Kidney (tissue), 14 donors: ENCODE measurements around the gene SPATS2L. TPM values are rescaled to one million over a fixed set of nuclear protein-coding genes. Genes with fewer than 3 reads are reported as not detected.

Experiments used
- DNase-seq, 5 donors: peaks; one replicate each; pipeline ENCODE4 v3.0.0-alpha.2; 2013 to 2020
- FAIRE-seq: peaks from 2 replicates; lab custom pipeline; 2012; peaks lifted over from hg19 to GRCh38; lab: Jason Lieb, UNC
- H3K27ac ChIP-seq, 2 donors: one replicate each; pipeline ENCODE4 v1.7.0; 2013; ENCODE audit warnings: low read depth in 2 of 2, low read length in 2 of 2, inconsistent platforms in 1 of 2
- H3K27me3 ChIP-seq: one replicate; pipeline ENCODE4 v1.7.1; 2013; ENCODE audit warnings: low read length, inconsistent platforms; ENCODE audit not compliant: control insufficient read depth, insufficient read depth
- H3K36me3 ChIP-seq, 3 donors: one replicate each; pipeline versions ENCODE4 v1.7.0 to v1.7.1; 2013; ENCODE audit warnings: low read length in 3 of 3, control low read depth in 1 of 3, inconsistent platforms in 1 of 3; ENCODE audit not compliant: insufficient read depth in 3 of 3, control insufficient read depth in 2 of 3
- H3K4me1 ChIP-seq, 3 donors: one replicate each; pipeline versions ENCODE4 v1.7.0 to v1.7.1; 2013; ENCODE audit warnings: low read length in 3 of 3, inconsistent platforms in 1 of 3, low read depth in 1 of 3; ENCODE audit not compliant: control insufficient read depth in 2 of 3, insufficient read depth in 2 of 3
- H3K4me3 ChIP-seq, 3 donors: one replicate each; pipeline versions ENCODE4 v1.7.0 to v1.8.1; 2013; ENCODE audit warnings: low read length in 3 of 3, control low read depth in 1 of 3, inconsistent platforms in 1 of 3
- H3K9ac ChIP-seq, 3 donors: one replicate each; pipeline versions ENCODE4 v1.7.0 to v1.7.1; 2013; ENCODE audit warnings: low read length in 3 of 3, control low read depth in 1 of 3, inconsistent platforms in 1 of 3
- H3K9me3 ChIP-seq, 3 donors: one replicate each; pipeline versions ENCODE4 v1.7.0 to v1.7.1; 2013; ENCODE audit warnings: low read length in 3 of 3, control low read depth in 1 of 3, inconsistent platforms in 1 of 3; ENCODE audit not compliant: control insufficient read depth in 2 of 3, insufficient read depth in 1 of 3
- CTCF ChIP-seq: IDR thresholded peaks from 3 replicates; pipeline ENCODE4 v1.5.1; 2012; ENCODE audit warnings: mild to moderate bottlenecking, moderate library complexity, borderline replicate concordance; ENCODE audit not compliant: insufficient read depth; ENCODE audit errors: extremely low read depth
- intact Hi-C: fragments of 100-400 bp; cut with DNase I; formaldehyde crosslinking; loops from one replicate; pipeline ENCODE4 v1.11.1; 2022
- polyA plus RNA-seq: library from polyadenylated mRNA; stranded (reverse); fragments of 350-450 nt; fragmentation: Illumina TruSeq; extraction: RNeasy Lipid Tissue Mini Kit (QIAGEN cat#74804); gene quantifications from one replicate; pipeline ENCODE4 v1.2.3, GENCODE V29; 2014; ENCODE audit warnings: low read depth, low replicate concordance; ENCODE audit not compliant: insufficient read depth
- total RNA-seq: library from RNA; stranded (reverse); fragmentation: NEBNext Ultra II Directional; extraction: Animal tissue kit (Norgen Biotek cat#: 25700); gene quantifications from one replicate; pipeline ENCODE4 v1.2.1, GENCODE V29; 2021
- donor health status: control.
- donor health status: control.
- donor health status: control.
- donor health status: control.
- donor health status: control.
- donor health status: DM: yes; HTN: yes; CAD: no.
- donor health status: Normal renal cell carcinoma (clear cell type).

SPATS2L gene
- total and polyA plus RNA-seq, 2 donors from 2014 or later: 86.1 to 166 TPM

- FAIRE-seq: no peak
Observed at GRCh38 chr2:200431996-200432705, 125.7 kb downstream of the SPATS2L start.

GRCh38 chr2:200435379-200435778, 128.9 kb downstream of the SPATS2L start:
- intact Hi-C loops: no loop called here
- H3K36me3 ChIP-seq: peaks cover 0 to 7% (median 2%) of the 10 kb centered on the region in 3 donors
- H3K4me1 ChIP-seq: no peaks in the 10 kb centered on the region
- no peak overlapping the region for H3K9ac ChIP-seq
- no peak for TF ChIP-seq CTCF
- H3K27me3 ChIP-seq: no peaks in the 10 kb centered on the region
- FAIRE-seq (no peak), DNase-seq (no peak)
- no peaks in the 10 kb centered on the region for H3K9me3 ChIP-seq
- H3K27ac ChIP-seq: no peak overlapping the region
- no peak overlapping the region for H3K4me3 ChIP-seq

More at GRCh38 chr2:200431996-200432705, 125.7 kb downstream of the SPATS2L start:
- Histone ChIP-seq H3K4me3 (no peak overlapping the region), H3K9me3 (no peaks in the 10 kb centered on the region), H3K36me3 (peaks cover 0 to 7% (median 0%) of the 10 kb centered on the region in 3 donors), H3K27ac (no peak overlapping the region), H3K4me1 (peaks cover 0 to 6% (median 5%) of the 10 kb centered on the region in 3 donors), H3K9ac (no peak overlapping the region), H3K27me3 (no peaks in the 10 kb centered on the region)
- intact Hi-C loops: no loop called here
- no peak for TF ChIP-seq CTCF
- DNase-seq: no peak

- DNase-seq: no peak
- no peak for TF ChIP-seq CTCF
- Histone ChIP-seq H3K4me1 (no peaks in the 10 kb centered on the region), H3K36me3 (peaks cover 4 to 7% (median 6%) of the 10 kb centered on the region in 3 donors), H3K4me3 (no peak overlapping the region), H3K27me3 (no peaks in the 10 kb centered on the region), H3K9ac (no peak overlapping the region), H3K27ac (no peak overlapping the region), H3K9me3 (no peaks in the 10 kb centered on the region)
- intact Hi-C loops: no loop called here
- no peak for FAIRE-seq
Observed at GRCh38 chr2:200438251-200438650, 131.8 kb downstream of the SPATS2L start.
